Measurements from ENCODE around the gene SORCS1. TPM values are rescaled to one million over a fixed set of nuclear protein-coding genes. Genes with fewer than 3 reads are reported as not detected.

Gene SORCS1
- total RNA-seq, 1 experiment from 2014 or later, result not detected

GRCh38 chr10:107094824-107095522, 69.5 kb downstream of the SORCS1 start:
- Histone ChIP-seq H3K9me3 (ENCODE audit: insufficient read depth, low read depth) (no peaks in the 10 kb centered on the region), H3K4me1 (replicated peaks; ENCODE audit: insufficient read depth) (no peaks in the 10 kb centered on the region), H3K36me3 (ENCODE audit: low read depth) (no peaks in the 10 kb centered on the region), H3K79me2 (ENCODE audit: low read depth) (no peaks in the 10 kb centered on the region), H2AFZ (no peak overlapping the region), H4K20me1 (ENCODE audit: insufficient read depth) (no peaks in the 10 kb centered on the region), H3K27me3 (ENCODE audit: insufficient read depth, low read depth) (no peaks in the 10 kb centered on the region), H3K4me3 (no peak overlapping the region), H3F3A (ENCODE audit: insufficient read depth, low read depth) (no peaks in the 10 kb centered on the region), H3K27ac (no peak overlapping the region), H3K9me2 (ENCODE audit: insufficient read depth) (no peaks in the 10 kb centered on the region), H3K4me2 (no peak overlapping the region)
- TF ChIP-seq, protein P1, sequence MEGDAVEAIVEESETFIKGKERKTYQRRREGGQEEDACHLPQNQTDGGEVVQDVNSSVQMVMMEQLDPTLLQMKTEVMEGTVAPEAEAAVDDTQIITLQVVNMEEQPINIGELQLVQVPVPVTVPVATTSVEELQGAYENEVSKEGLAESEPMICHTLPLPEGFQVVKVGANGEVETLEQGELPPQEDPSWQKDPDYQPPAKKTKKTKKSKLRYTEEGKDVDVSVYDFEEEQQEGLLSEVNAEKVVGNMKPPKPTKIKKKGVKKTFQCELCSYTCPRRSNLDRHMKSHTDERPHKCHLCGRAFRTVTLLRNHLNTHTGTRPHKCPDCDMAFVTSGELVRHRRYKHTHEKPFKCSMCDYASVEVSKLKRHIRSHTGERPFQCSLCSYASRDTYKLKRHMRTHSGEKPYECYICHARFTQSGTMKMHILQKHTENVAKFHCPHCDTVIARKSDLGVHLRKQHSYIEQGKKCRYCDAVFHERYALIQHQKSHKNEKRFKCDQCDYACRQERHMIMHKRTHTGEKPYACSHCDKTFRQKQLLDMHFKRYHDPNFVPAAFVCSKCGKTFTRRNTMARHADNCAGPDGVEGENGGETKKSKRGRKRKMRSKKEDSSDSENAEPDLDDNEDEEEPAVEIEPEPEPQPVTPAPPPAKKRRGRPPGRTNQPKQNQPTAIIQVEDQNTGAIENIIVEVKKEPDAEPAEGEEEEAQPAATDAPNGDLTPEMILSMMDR (conservative IDR thresholded peaks at IDR 0.05), result no peak
- TF ChIP-seq EZH2 (IDR thresholded peaks at IDR 0.05; ENCODE audit: low read depth), result no peak
- no TSS peak for BruUV-seq (replicated peaks)
- POLR2A ChIA-PET (ENCODE audit: unreplicated experiment), result no interaction called here
- no peak for DNase-seq
- CTCF ChIA-PET, result no interaction called here
- intact Hi-C loops (cut with micrococcal nuclease; ENCODE audit: unreplicated experiment), result no loop called here

- Histone ChIP-seq H3F3A (ENCODE audit: insufficient read depth, low read depth) (no peaks in the 10 kb centered on the region), H3K27me3 (ENCODE audit: insufficient read depth, low read depth) (no peaks in the 10 kb centered on the region), H2AFZ (no peak overlapping the region), H3K4me3 (no peak overlapping the region), H3K4me1 (replicated peaks; ENCODE audit: insufficient read depth) (no peaks in the 10 kb centered on the region), H3K27ac (no peak overlapping the region), H3K36me3 (ENCODE audit: low read depth) (no peaks in the 10 kb centered on the region), H3K4me2 (no peak overlapping the region), H3K79me2 (ENCODE audit: low read depth) (no peaks in the 10 kb centered on the region), H3K9me2 (ENCODE audit: insufficient read depth) (no peaks in the 10 kb centered on the region), H4K20me1 (ENCODE audit: insufficient read depth) (no peaks in the 10 kb centered on the region), H3K9me3 (ENCODE audit: insufficient read depth, low read depth) (no peaks in the 10 kb centered on the region)
- ChIA-PET CTCF (no interaction called here), POLR2A (ENCODE audit: unreplicated experiment) (no interaction called here)
- no peak for DNase-seq
- intact Hi-C loops (cut with micrococcal nuclease; ENCODE audit: unreplicated experiment), result no loop called here
- no TSS peak for BruUV-seq (replicated peaks)
- no peak for TF ChIP-seq EZH2 (IDR thresholded peaks at IDR 0.05; ENCODE audit: low read depth)
- TF ChIP-seq, protein P1 (conservative IDR thresholded peaks at IDR 0.05), result no peak
Measured at GRCh38 chr10:107092321-107092720, 72.2 kb downstream of the SORCS1 start.

- POLR2A ChIA-PET (ENCODE audit: unreplicated experiment), result no interaction called here
Measured at GRCh38 chr10:107091126-107091525, 73.4 kb downstream of the SORCS1 start.

More at GRCh38 chr10:107091126-107091525, 73.4 kb downstream of the SORCS1 start:
- Histone ChIP-seq H2AFZ (no peak overlapping the region), H3K4me1 (replicated peaks; ENCODE audit: insufficient read depth) (no peaks in the 10 kb centered on the region), H3K79me2 (ENCODE audit: low read depth) (no peaks in the 10 kb centered on the region), H3K4me2 (no peak overlapping the region), H3K27me3 (ENCODE audit: insufficient read depth, low read depth) (no peaks in the 10 kb centered on the region), H3K9me2 (ENCODE audit: insufficient read depth) (no peaks in the 10 kb centered on the region), H3K4me3 (no peak overlapping the region), H3F3A (ENCODE audit: insufficient read depth, low read depth) (no peaks in the 10 kb centered on the region), H3K27ac (no peak overlapping the region), H3K9me3 (ENCODE audit: insufficient read depth, low read depth) (no peaks in the 10 kb centered on the region), H3K36me3 (ENCODE audit: low read depth) (no peaks in the 10 kb centered on the region), H4K20me1 (ENCODE audit: insufficient read depth) (no peaks in the 10 kb centered on the region)
- intact Hi-C loops (cut with micrococcal nuclease; ENCODE audit: unreplicated experiment), result no loop called here
- CTCF ChIA-PET, result no interaction called here
- no TSS peak for BruUV-seq (replicated peaks)
- DNase-seq, result no peak
- TF ChIP-seq, protein P1 (conservative IDR thresholded peaks at IDR 0.05), result no peak
- no peak for TF ChIP-seq EZH2 (IDR thresholded peaks at IDR 0.05; ENCODE audit: low read depth)

Measured in PC-9 (cell line).